Adipose tissue (tissue), 3 donors: ENCODE measurements around the gene SLC6A3. TPM values are rescaled to one million over a fixed set of nuclear protein-coding genes. Genes with fewer than 3 reads are reported as not detected.

Experiments
- H3K27ac ChIP-seq: one replicate; pipeline ENCODE4 v1.5.1; 2013; ENCODE audit warnings: low read depth, low read length
- WGBS, 3 donors: extraction: QIAGEN DNeasy Blood & Tissue Kit; methylation state at CpG; one replicate each; pipeline ENCODE4 v1.1.7; 2013; 5-methylcytosine and 5-hydroxymethylcytosine counted together
- polyA plus RNA-seq, 3 donors: library from polyadenylated mRNA; stranded (reverse); fragments of 200-250 nt; gene quantifications; one replicate each; pipeline ENCODE4 v1.2.3, GENCODE V29; 2013
- donor health status: healthy with polysubstance abuse.
- donor health status: Bipolar disorder and iron deficiency.
- donor health status: healthy.

The SLC6A3 gene
- polyA plus RNA-seq, 3 donors: 0.06 to 0.15 TPM; not detected in 1

GRCh38 chr5:1446602-1447343 is 1.5 kb upstream of the SLC6A3 start:
- no peak overlapping the region for H3K27ac ChIP-seq
- WGBS, 3 donors: 36 to 46% (median 40%) methylated on average over 15 to 16 of the region's 16 CpGs

- 4 to 7% (median 6%) methylated on average over 75 to 92 of the region's 92 CpGs for WGBS, 3 donors
- no peak overlapping the region for H3K27ac ChIP-seq
Observed at GRCh38 chr5:1445689-1446601, 705 bp upstream of the SLC6A3 start.

GRCh38 chr5:1444361-1445189 is 665 bp downstream of the SLC6A3 start:
- no peak overlapping the region for H3K27ac ChIP-seq
- WGBS, 3 donors: 5 to 10% (median 7%) methylated on average over 63 to 68 of the region's 68 CpGs

GRCh38 chr5:1443991-1444360 is 1.3 kb downstream of the SLC6A3 start:
- no peak overlapping the region for H3K27ac ChIP-seq
- WGBS, 3 donors: 41 to 55% (median 54%) methylated on average over 15 of the region's 15 CpGs

- WGBS, 3 donors: 60 to 74% (median 67%) methylated on average over 9 of the region's 9 CpGs
Observed at GRCh38 chr5:1443171-1443570, 2.1 kb downstream of the SLC6A3 start.

GRCh38 chr5:1442222-1443145 is 2.8 kb downstream of the SLC6A3 start:
- WGBS, 3 donors: 57 to 74% (median 66%) methylated on average over 35 to 36 of the region's 36 CpGs
- no peak overlapping the region for H3K27ac ChIP-seq

More at GRCh38 chr5:1443171-1443570, 2.1 kb downstream of the SLC6A3 start:
- H3K27ac ChIP-seq: no peak overlapping the region

GRCh38 chr5:1441166-1441865 is 3.9 kb downstream of the SLC6A3 start:
- 89 to 91% (median 90%) methylated on average over 24 of the region's 24 CpGs for WGBS, 3 donors
- no peak overlapping the region for H3K27ac ChIP-seq

- 81 to 93% (median 89%) methylated on average over 3 of the region's 3 CpGs for WGBS, 3 donors
- H3K27ac ChIP-seq: no peak overlapping the region
Observed at GRCh38 chr5:1440098-1440493, 5.1 kb downstream of the SLC6A3 start.

- WGBS, 3 donors: 68 to 83% (median 76%) methylated on average over 15 of the region's 15 CpGs
- H3K27ac ChIP-seq: no peak overlapping the region
Observed at GRCh38 chr5:1439388-1440097, 5.7 kb downstream of the SLC6A3 start.

GRCh38 chr5:1438871-1439270 is 6.4 kb downstream of the SLC6A3 start:
- no peak overlapping the region for H3K27ac ChIP-seq
- 83 to 91% (median 89%) methylated on average over 21 of the region's 21 CpGs for WGBS, 3 donors

GRCh38 chr5:1437876-1438559 is 7.2 kb downstream of the SLC6A3 start:
- WGBS, 3 donors: 79 to 87% (median 86%) methylated on average over 25 of the region's 25 CpGs
- H3K27ac ChIP-seq: no peak overlapping the region

GRCh38 chr5:1437226-1437829 is 7.9 kb downstream of the SLC6A3 start:
- 48 to 55% (median 49%) methylated on average over 11 of the region's 11 CpGs for WGBS, 3 donors
- H3K27ac ChIP-seq: no peak overlapping the region

- no peak overlapping the region for H3K27ac ChIP-seq
- 77 to 89% (median 87%) methylated on average over 16 of the region's 16 CpGs for WGBS, 3 donors
Observed at GRCh38 chr5:1436681-1437080, 8.6 kb downstream of the SLC6A3 start.

- no peak overlapping the region for H3K27ac ChIP-seq
- WGBS, 3 donors: 73 to 85% (median 79%) methylated on average over 9 of the region's 10 CpGs
Observed at GRCh38 chr5:1436036-1436435, 9.2 kb downstream of the SLC6A3 start.

- WGBS, 3 donors: 79 to 90% (median 88%) methylated on average over 2 of the region's 2 CpGs
- no peak overlapping the region for H3K27ac ChIP-seq
Observed at GRCh38 chr5:1435369-1435768, 9.9 kb downstream of the SLC6A3 start.

- H3K27ac ChIP-seq: no peak overlapping the region
- WGBS, 3 donors: 91 to 93% (median 92%) methylated on average over 15 of the region's 15 CpGs
Observed at GRCh38 chr5:1432296-1432695, 12.9 kb downstream of the SLC6A3 start.
